Cerebellar cortex (tissue), 1 donor: ENCODE data around the gene SMIM1.

Experiments
- DNase-seq: peaks from one replicate; pipeline ENCODE4 v3.0.0-alpha.2; 2015; ENCODE audit warnings: low spot score

Gene SMIM1

GRCh38 chr1:3772715-3773571, at the start of gene SMIM1:
Gene SMIM1, plus strand, starts transcription at chr1:3772749. Its CDS starts 2,625 bp downstream, at chr1:3775374.
- DNase-seq = peak; percentile 30

- DNase-seq = no peak
These were observed 49.7 kb upstream of the SMIM1 start for GRCh38 chr1:3722846-3723245.

- peak; percentile 81 for DNase-seq
These were observed 48.0 kb upstream of the SMIM1 start for GRCh38 chr1:3724416-3725030.

GRCh38 chr1:3725366-3725765, 47.2 kb upstream of the SMIM1 start:
- no peak for DNase-seq

- DNase-seq = peak; percentile 26
These were observed 45.3 kb upstream of the SMIM1 start for GRCh38 chr1:3727042-3727824.

- no peak for DNase-seq
These were observed 44.4 kb upstream of the SMIM1 start for GRCh38 chr1:3727825-3728776.

GRCh38 chr1:3729594-3730542, 42.7 kb upstream of the SMIM1 start:
- no peak for DNase-seq

DNA sequence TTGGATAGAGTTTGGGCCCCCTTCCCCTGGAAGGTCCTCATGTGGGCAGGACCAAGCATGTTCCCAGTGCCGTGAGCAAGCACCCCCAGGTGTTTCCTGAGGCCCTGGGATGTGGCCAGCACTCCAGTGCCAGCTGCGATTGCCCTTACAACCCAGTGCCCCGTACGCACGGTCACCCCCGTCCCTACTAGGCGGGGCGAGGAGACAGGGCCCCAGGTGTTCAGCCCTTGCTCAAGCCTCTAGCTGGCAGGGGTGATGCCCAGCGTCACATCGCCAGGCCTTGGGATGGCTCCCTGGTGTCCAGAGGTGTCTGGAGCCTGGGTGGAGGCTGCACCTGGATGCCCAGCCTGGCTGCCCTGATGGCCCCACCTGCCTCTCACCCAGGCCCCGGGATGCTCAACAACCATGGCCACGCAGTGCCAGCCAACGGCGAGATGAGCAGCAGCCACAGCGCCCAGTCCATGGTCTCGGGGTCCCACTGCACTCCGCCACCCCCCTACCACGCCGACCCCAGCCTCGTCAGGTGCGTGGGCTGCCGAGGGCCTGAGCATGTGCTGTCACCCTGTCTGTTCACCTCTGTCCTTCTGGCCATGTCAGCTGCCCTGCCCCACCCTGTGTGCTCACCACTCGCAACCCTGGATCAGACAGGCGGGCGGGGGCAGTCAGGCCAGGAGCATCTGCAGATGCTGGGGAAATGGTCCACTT, 41.9 kb upstream of the SMIM1 start:
- no peak for DNase-seq

DNA sequence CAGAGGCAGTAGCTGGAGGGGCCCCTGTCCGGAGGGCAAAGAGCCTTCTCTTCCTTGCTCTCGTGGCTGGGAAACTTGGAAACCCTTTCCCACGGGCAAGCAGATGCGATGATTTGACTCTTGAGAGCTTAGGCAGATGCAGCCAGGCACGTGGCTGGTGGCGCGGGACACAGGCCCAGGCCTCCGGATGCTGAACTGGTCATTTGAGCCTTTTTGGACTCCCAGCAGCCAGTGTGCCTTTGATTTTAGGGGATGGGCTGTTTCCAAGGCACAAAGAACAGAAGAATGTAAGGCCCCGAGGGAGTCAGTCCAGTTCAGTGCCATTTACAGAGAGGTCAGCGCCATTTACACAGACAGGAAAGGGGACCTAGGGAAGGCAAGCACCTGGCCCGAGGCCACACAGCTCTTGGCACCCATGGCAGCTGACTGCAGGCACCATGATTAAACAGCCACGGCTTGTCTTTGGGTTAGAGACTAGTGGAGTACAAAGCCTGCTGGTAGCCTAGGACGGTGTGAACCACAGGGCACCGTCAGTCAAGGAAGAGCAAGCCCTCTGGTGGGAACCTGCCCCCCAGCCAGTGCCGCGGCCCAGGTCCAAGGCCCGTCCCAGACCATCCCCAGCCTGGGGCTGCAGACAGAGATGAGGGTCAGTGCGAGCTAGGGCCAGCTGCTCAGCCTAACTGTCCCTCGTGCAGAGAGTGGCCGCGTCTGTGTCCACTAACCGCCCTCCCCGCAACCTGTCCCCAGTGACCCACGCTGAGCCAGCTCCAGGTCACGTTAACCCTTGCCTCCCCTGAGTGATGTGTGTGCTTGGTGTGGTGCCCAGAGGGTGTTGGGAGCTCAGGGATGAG, 40.7 kb upstream of the SMIM1 start:
- DNase-seq = peak; percentile 17

DNA sequence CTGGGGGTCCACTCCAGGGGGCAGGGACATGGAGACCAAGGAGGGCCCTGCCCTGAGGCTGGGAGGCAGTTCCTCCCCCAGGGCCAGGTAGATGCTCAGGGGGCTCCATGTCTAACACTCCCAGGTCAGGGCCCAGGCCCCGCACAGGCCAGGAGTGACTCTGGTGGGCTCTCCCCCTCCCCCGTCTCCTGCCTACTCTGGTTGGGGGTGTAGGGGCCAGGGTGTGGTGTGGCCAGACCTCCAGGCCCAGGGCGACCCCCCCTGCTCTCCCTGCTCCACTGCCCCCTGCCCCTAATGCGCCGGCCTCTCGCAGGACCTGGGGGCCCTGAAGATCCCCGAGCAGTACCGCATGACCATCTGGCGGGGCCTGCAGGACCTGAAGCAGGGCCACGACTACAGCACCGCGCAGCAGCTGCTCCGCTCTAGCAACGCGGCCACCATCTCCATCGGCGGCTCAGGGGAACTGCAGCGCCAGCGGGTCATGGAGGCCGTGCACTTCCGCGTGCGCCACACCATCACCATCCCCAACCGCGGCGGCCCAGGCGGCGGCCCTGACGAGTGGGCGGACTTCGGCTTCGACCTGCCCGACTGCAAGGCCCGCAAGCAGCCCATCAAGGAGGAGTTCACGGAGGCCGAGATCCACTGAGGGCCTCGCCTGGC, 40.0 kb upstream of the SMIM1 start:
- DNase-seq = no peak

DNA sequence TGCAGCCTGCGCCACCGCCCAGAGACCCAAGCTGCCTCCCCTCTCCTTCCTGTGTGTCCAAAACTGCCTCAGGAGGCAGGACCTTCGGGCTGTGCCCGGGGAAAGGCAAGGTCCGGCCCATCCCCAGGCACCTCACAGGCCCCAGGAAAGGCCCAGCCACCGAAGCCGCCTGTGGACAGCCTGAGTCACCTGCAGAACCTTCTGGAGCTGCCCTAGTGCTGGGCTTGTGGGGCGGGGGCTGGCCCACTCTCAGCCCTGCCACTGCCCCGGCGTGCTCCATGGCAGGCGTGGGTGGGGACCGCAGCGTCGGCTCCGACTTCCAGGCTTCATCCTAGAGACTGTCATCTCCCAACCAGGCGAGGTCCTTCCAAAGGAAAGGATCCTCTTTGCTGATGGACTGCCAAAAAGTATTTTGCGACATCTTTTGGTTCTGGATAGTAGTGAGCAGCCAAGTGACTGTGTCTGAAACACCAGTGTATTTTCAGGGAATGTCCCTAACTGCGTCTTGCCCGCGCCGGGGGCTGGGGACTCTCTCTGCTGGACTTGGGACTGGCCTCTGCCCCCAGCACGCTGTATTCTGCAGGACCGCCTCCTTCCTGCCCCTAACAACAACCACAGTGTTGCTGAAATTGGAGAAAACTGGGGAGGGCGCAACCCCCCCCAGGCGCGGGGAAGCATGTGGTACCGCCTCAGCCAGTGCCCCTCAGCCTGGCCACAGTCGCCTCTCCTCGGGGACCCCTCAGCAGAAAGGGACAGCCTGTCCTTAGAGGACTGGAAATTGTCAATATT, 39.3 kb upstream of the SMIM1 start:
- no peak for DNase-seq

- no peak for DNase-seq
These were observed 38.5 kb upstream of the SMIM1 start for GRCh38 chr1:3733883-3734589.

- DNase-seq = no peak
These were observed 37.9 kb upstream of the SMIM1 start for GRCh38 chr1:3734602-3735001.

- DNase-seq = no peak
These were observed 37.4 kb upstream of the SMIM1 start for GRCh38 chr1:3735027-3735681.

GRCh38 chr1:3735688-3736087, 36.9 kb upstream of the SMIM1 start:
- no peak for DNase-seq

- DNase-seq = no peak
These were observed 36.4 kb upstream of the SMIM1 start for GRCh38 chr1:3736131-3736561.
